Gastroesophageal sphincter (tissue), 4 donors: ENCODE results near the gene COL20A1. TPM values are rescaled to one million over a fixed set of nuclear protein-coding genes. Genes with fewer than 3 reads are reported as not detected.

Source experiments
- ATAC-seq: fragments of 150-250 bp; one replicate; pipeline ENCODE4 v1.9.1; 2016; ENCODE audit warnings: mild to moderate bottlenecking, moderate library complexity
- H3K27ac ChIP-seq, 4 donors: fragments of 200-600 bp; sonication (generic) in 3 of 4; 1 replicate in 3 of 4; 2 replicates in 1 of 4; pipeline ENCODE4 v1.5.1; 2016 to 2019
- H3K27me3 ChIP-seq: fragments of 200-600 bp; sonication (generic); one replicate; pipeline ENCODE4 v1.5.1; 2019
- H3K36me3 ChIP-seq, 2 donors: fragments of 200-600 bp; sonication (generic); one replicate each; pipeline ENCODE4 v1.5.1; 2019; ENCODE audit warnings: control low read depth in 1 of 2
- H3K4me1 ChIP-seq, 3 donors: fragments of 200-600 bp; sonication (generic); 1 replicate in 2 of 3; 2 replicates in 1 of 3; pipeline ENCODE4 v1.5.1; 2016 to 2019; ENCODE audit warnings: control low read depth in 2 of 3
- H3K4me3 ChIP-seq, 2 donors: fragments of 200-600 bp; sonication (generic); one replicate each; pipeline ENCODE4 v1.5.1; 2019; ENCODE audit warnings: mild to moderate bottlenecking in 1 of 2, moderate library complexity in 1 of 2
- H3K9me3 ChIP-seq, 3 donors: fragments of 200-600 bp; sonication (generic); one replicate each; pipeline ENCODE4 v1.5.1; 2017 to 2019; ENCODE audit warnings: control low read depth in 2 of 3
- EP300 ChIP-seq: sonication (generic); formaldehyde crosslinking; IDR thresholded peaks from one replicate; pipeline ENCODE4 v1.6.1; 2017; ENCODE audit warnings: antibody characterized with exemption, mild to moderate bottlenecking
- POLR2A ChIP-seq, 2 donors: fragments of 450-650 bp; IDR thresholded peaks; one replicate each; pipeline ENCODE4 v1.6.1; 2017; ENCODE audit warnings: antibody characterized with exemption in 2 of 2, mild to moderate bottlenecking in 2 of 2, moderate library complexity in 1 of 2
- POLR2AphosphoS5 ChIP-seq: sonication (generic); formaldehyde crosslinking; IDR thresholded peaks from one replicate; pipeline ENCODE4 v1.6.1; 2017; ENCODE audit warnings: antibody characterized with exemption
- WGBS, 2 donors: methylation state at CpG; one replicate each; pipeline ENCODE4 v1.1.5; 2018; ENCODE audit warnings: low coverage in 1 of 2; 5-methylcytosine and 5-hydroxymethylcytosine counted together
- total RNA-seq, 4 donors: library from RNA; depleted of rRNA; stranded (reverse); fragments of >200 nt; gene quantifications; one replicate each; pipeline ENCODE4 v1.1.0, GENCODE V29; 2016
- TF ChIP-seq, protein P1 (sequence below), 4 experiments: fragments of 200-600 bp in 2 of 4; fragments of 450-650 bp in 2 of 4; sonication (generic) in 1 of 4; IDR thresholded peaks; one replicate each; pipeline ENCODE4 v1.5.1; 2017 to 2019; ENCODE audit warnings: antibody characterized with exemption in 4 of 4, mild to moderate bottlenecking in 2 of 4, moderate library complexity in 2 of 4

Gene COL20A1
- total RNA-seq, 4 donors from 2014 or later, result not detected

DNA sequence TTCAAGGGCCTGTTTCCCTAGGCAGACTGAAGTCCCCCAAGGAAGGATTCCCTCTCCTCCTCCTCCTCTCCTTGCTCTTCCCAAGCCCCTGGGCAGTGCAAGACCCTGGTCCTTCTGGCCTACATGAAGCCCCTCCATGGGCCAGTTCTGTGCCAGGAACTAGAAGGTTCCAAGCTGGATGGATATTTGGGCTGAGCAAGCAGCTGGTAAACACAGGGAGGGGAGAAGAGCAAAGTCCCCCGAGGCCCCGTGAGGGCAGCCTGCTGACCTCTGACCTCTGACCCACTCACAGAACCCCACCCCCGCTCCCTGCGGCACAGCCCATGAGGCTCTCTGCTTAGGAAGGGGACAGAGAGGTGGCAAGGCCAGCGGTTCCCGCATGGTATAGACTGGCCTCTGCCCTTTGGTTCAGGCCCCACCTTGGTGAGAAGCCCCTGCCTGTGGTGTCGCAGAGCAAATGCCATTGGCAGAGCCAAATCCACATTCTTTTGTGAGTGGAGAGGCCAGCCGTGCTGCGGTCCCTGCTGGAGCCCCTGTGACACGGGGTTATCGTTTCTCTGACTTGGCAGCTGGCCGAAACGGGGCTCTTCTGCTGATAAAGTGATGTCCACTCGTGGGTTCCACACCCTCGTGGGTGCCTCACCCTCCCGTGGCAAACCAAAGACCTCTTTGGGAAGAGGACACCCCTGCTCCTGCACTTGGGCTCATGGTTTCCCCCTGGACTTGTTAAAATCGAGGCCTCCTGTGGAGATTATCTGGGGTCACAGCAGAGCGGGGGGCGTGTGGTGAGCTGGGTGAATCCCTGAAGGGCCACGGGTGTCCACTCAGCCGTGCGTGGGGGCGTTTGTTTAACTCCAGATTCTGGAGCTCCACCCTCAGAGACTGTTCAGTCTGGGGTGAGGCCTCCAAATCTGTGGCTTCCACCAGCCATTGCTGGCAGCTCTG lies 70.3 kb downstream of the COL20A1 start:
- no peak for ATAC-seq
- H3K27ac ChIP-seq, result no peak overlapping the region
- H3K27me3 ChIP-seq, result peaks cover 99% of the 10 kb centered on the region
- H3K4me3 ChIP-seq, result no peak overlapping the region
- WGBS, 2 donors, result 79% methylated on average over 8 of the region's 23 CpGs; no CpG with 5 or more reads in 1 of the 2 donors
- H3K9me3 ChIP-seq, result no peaks in the 10 kb centered on the region
- TF ChIP-seq EP300 (no peak), POLR2AphosphoS5 (no peak), POLR2A (IDR thresholded peaks at IDR 0.05) (no peak)
- TF ChIP-seq, protein P1, sequence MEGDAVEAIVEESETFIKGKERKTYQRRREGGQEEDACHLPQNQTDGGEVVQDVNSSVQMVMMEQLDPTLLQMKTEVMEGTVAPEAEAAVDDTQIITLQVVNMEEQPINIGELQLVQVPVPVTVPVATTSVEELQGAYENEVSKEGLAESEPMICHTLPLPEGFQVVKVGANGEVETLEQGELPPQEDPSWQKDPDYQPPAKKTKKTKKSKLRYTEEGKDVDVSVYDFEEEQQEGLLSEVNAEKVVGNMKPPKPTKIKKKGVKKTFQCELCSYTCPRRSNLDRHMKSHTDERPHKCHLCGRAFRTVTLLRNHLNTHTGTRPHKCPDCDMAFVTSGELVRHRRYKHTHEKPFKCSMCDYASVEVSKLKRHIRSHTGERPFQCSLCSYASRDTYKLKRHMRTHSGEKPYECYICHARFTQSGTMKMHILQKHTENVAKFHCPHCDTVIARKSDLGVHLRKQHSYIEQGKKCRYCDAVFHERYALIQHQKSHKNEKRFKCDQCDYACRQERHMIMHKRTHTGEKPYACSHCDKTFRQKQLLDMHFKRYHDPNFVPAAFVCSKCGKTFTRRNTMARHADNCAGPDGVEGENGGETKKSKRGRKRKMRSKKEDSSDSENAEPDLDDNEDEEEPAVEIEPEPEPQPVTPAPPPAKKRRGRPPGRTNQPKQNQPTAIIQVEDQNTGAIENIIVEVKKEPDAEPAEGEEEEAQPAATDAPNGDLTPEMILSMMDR (IDR thresholded peaks at IDR 0.05), result no peak
- peaks cover 0 to 9% (median 0%) of the 10 kb centered on the region in 3 donors for H3K4me1 ChIP-seq
- no peaks in the 10 kb centered on the region for H3K36me3 ChIP-seq

DNA sequence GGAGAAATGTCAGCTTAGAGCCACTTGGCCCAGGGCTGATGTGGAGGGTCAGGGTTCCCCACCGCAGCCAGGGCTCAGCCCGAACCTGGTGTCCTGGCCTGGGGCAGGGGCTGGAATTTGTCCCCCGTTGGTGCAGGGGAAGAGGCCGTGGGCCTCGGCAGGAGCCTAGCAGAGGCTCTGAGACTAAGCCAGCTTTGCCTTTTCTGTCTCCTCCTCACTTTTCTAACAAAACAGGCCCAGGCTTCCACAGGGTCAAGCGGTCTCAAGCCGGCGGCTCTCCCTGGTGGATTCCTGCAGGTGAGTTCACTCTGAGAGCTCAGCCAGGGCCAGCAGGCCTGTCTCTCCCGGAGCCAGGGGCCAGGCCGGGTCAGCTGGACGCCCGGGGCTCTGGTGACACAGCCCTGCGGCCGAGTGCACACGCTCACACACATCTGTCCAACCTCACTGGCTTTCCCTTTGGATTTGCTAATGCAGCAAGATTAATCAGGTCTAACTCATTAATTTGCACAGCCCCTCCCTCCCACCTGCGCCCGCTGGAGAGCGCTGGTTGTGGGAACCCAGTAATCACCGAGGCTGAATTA lies 71.1 kb downstream of the COL20A1 start:
- Histone ChIP-seq H3K9me3 (no peaks in the 10 kb centered on the region), H3K4me1 (peaks cover 0 to 9% (median 0%) of the 10 kb centered on the region in 3 donors), H3K4me3 (no peak overlapping the region), H3K27me3 (peaks cover 95% of the 10 kb centered on the region), H3K27ac (no peak overlapping the region), H3K36me3 (no peaks in the 10 kb centered on the region)
- no peak for ATAC-seq
- 100% methylated on average over 1 to 5 of the region's 19 CpGs for WGBS, 2 donors
- TF ChIP-seq POLR2AphosphoS5 (no peak), EP300 (no peak)

DNA sequence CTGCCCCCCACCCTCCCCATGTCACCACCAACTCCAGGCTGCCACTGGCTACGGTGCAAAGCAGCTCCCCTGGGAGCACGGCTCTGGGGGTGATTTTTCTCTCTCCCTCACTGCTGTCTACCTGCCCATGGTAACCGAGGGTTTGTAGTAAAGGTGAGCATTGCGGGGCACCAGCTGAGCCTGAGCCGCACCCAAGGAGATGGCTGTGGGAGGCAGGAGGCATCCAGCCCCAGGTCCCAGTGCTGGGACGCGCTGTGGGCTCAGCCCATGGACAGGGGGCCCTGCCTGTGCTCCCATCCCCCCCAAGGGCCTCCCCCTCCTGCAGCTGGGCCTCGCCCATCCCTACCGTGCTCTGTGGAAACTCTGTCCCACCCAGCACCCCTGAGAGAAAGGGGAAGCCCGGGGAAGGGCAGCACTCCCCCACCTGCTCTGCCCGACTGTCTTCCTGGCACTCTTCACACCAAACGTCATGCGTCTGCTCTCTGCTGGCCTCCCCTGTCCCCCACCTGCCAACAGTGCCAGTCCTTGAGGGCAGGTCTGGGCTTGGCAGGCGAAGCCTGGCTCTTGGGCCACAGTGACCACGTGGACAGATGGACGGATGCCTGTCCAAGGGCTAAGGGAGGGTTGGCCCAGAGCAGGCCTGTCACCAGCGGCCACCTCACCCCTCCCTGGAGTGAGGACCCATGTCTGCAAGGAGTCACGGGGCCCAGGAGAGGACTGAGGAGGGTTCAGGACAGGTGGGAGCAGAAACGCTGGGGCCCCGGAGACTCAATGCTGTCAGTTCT lies 72.0 kb downstream of the COL20A1 start:
- 100% methylated on average over 1 of the region's 20 CpGs; no CpG with 5 or more reads in 1 of the 2 donors for WGBS, 2 donors

DNA sequence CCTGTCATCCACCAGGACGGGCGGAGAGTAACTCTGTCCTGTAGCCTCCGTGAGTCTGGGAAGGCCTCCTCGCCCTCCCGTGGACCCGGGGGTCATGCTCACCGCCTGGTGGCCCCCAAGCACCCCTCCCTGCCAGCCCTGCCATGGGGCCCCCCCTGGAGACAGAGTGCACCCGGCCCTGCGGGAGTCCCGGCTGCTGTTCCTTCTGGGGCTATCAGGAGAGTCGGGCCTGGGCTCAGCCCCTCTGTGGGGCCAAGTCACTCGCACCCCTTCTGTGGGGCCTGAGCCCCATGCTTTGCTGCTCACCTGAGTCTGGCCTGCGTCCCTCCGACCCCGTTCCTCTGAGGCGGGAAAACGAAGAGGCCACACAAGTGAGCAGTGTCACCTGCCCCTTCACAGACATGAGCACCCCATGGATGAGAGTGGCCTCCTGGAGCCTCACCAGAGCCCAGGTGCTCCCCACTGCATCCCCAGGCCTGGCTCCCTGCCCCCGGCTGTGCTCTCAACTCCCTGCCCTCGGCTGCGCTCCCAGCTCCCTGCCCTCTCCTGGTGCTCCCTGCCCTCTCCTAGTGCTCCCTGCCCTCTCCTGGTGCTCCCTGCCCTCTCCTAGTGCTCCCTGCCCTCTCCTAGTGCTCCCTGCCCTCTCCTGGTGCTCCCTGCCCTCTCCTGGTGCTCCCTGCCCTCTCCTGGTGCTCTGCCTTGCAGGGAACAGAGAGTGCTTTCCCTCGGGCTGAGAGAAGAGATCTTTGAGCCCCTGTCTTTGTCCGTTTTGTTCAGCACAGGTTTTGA lies 72.8 kb downstream of the COL20A1 start:
- H3K9me3 ChIP-seq, result no peaks in the 10 kb centered on the region
- TF ChIP-seq POLR2AphosphoS5 (no peak), POLR2A (IDR thresholded peaks at IDR 0.05) (no peak), EP300 (no peak)
- TF ChIP-seq, protein P1 (IDR thresholded peaks at IDR 0.05), result no peak
- peaks cover 92% of the 10 kb centered on the region for H3K27me3 ChIP-seq
- H3K4me3 ChIP-seq, result no peak overlapping the region
- H3K4me1 ChIP-seq, result peaks cover 0 to 4% (median 0%) of the 10 kb centered on the region in 3 donors
- no peaks in the 10 kb centered on the region for H3K36me3 ChIP-seq
- WGBS, 2 donors, result 93 to 94% methylated on average over 3 to 5 of the region's 22 CpGs
- no peak for ATAC-seq
- no peak overlapping the region for H3K27ac ChIP-seq

More for the DNA sequence above, 72.0 kb downstream of the COL20A1 start:
- ATAC-seq, result no peak
- Histone ChIP-seq H3K9me3 (no peaks in the 10 kb centered on the region), H3K36me3 (no peaks in the 10 kb centered on the region), H3K4me1 (peaks cover 0 to 9% (median 0%) of the 10 kb centered on the region in 3 donors), H3K27ac (no peak overlapping the region), H3K27me3 (peaks cover 92% of the 10 kb centered on the region), H3K4me3 (no peak overlapping the region)
- TF ChIP-seq, protein P1 (IDR thresholded peaks at IDR 0.05), result no peak
- TF ChIP-seq EP300, result no peak
- no peak for TF ChIP-seq POLR2A (IDR thresholded peaks at IDR 0.05)
- no peak for TF ChIP-seq POLR2AphosphoS5
